Right lobe of liver (tissue), 4 donors: ENCODE data around the gene RAB37.

Source experiments
- POLR2A ChIP-seq: fragments of 450-650 bp; IDR thresholded peaks from one replicate; pipeline ENCODE4 v1.6.1; 2017; ENCODE audit warnings: antibody characterized with exemption, mild to moderate bottlenecking
- TF ChIP-seq, protein P1 (sequence below), 4 donors: fragments of 200-600 bp in 3 of 4; fragments of 450-650 bp in 1 of 4; IDR thresholded peaks; one replicate each; pipeline versions ENCODE4 v1.5.1 to v1.8.0; 2016 to 2022; ENCODE audit warnings: antibody characterized with exemption in 4 of 4, mild to moderate bottlenecking in 2 of 4
- donor health status: DM: no; HTN: no; CAD: no.
- donor health status: DM: no; HTN: no; CAD: no.
- donor health status: DM: no; HTN: yes; CAD: no.

- TF ChIP-seq, protein P1, sequence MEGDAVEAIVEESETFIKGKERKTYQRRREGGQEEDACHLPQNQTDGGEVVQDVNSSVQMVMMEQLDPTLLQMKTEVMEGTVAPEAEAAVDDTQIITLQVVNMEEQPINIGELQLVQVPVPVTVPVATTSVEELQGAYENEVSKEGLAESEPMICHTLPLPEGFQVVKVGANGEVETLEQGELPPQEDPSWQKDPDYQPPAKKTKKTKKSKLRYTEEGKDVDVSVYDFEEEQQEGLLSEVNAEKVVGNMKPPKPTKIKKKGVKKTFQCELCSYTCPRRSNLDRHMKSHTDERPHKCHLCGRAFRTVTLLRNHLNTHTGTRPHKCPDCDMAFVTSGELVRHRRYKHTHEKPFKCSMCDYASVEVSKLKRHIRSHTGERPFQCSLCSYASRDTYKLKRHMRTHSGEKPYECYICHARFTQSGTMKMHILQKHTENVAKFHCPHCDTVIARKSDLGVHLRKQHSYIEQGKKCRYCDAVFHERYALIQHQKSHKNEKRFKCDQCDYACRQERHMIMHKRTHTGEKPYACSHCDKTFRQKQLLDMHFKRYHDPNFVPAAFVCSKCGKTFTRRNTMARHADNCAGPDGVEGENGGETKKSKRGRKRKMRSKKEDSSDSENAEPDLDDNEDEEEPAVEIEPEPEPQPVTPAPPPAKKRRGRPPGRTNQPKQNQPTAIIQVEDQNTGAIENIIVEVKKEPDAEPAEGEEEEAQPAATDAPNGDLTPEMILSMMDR (IDR thresholded peaks at IDR 0.05): no peak
- TF ChIP-seq POLR2A: no peak
Measured at GRCh38 chr17:74697515-74697914, 39.5 kb upstream of the RAB37 start.
